ENCODE data around the gene DBT. TPM values are rescaled to one million over a fixed set of nuclear protein-coding genes. Genes with fewer than 3 reads are reported as not detected.

DBT gene
- total and polyA plus RNA-seq, 2 experiments from 2014 or later: 5.3 to 6.4 TPM

GRCh38 chr1:100184536-100184935, 65.1 kb downstream of the DBT start:
- Histone ChIP-seq H3K9ac (no peak overlapping the region), H3K27ac (no peak overlapping the region), H3K79me2 (ENCODE audit: insufficient read depth) (no peaks in the 10 kb centered on the region), H3K9me2 (ENCODE audit: insufficient read depth) (no peaks in the 10 kb centered on the region), H2AFZ (no peak overlapping the region), H3K36me3 (ENCODE audit: low read depth) (no peaks in the 10 kb centered on the region), H3K27me3 (replicated peaks; ENCODE audit: insufficient read depth) (no peaks in the 10 kb centered on the region), H3F3A (ENCODE audit: insufficient read depth) (no peaks in the 10 kb centered on the region), H3K4me2 (ENCODE audit: unreplicated experiment) (no peak overlapping the region), H3K4me3 (no peak overlapping the region), H3K9me3 (ENCODE audit: low read depth) (no peaks in the 10 kb centered on the region), H3K4me1 (ENCODE audit: insufficient read depth) (peaks cover 9% of the 10 kb centered on the region; the same call in 1 of the 2 replicates), H4K20me1 (ENCODE audit: insufficient read depth) (no peaks in the 10 kb centered on the region)
- 41 to 57% methylated on average over 1 of the region's 1 CpG for WGBS, 2 experiments (ENCODE audit: low coverage in 1 of 2, low lambda C conversion rate in 2 of 2, missing lambda C conversion rate in 2 of 2)
- in situ Hi-C loops (cut with MboI): no loop called here
- no peak for DNase-seq
- TF ChIP-seq EZH2phosphoT487 (IDR thresholded peaks at IDR 0.05; ENCODE audit: insufficient read depth, low read depth) (no peak), EZH2 (IDR thresholded peaks at IDR 0.05; ENCODE audit: insufficient read depth, poor library complexity, severe bottlenecking) (no peak)

DNA sequence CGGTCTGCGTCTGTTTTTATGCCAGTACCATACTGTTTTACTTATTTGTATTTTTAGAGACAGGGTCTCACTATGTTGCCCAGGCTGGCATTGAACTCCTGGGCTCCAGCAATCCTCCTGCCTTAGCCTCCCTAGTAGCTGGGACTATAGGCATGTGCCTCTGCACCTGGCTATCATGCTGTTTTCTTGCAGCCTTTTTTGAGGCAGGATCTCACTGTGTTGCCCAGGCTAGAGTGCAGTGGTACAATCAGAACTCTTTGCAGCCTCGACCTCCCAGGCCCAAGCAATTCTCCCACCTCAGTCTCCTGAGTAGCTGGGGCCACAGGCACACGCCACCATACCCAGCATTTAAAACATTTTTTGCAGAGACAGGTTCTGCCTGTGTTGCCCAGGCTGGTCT, 66.3 kb downstream of the DBT start:
- H3K4me2 ChIP-seq (ENCODE audit: unreplicated experiment): no peak overlapping the region
- no peak overlapping the region for H3K9ac ChIP-seq
- H3K9me3 ChIP-seq (ENCODE audit: low read depth): no peaks in the 10 kb centered on the region
- no peaks in the 10 kb centered on the region for H3F3A ChIP-seq (ENCODE audit: insufficient read depth)
- no peak overlapping the region for H2AFZ ChIP-seq
- no peak overlapping the region for H3K4me3 ChIP-seq
- no peaks in the 10 kb centered on the region for H3K4me1 ChIP-seq (ENCODE audit: insufficient read depth)
- H3K36me3 ChIP-seq (ENCODE audit: low read depth): no peaks in the 10 kb centered on the region
- 89 to 97% methylated on average over 4 of the region's 4 CpGs for WGBS, 2 experiments (ENCODE audit: low coverage in 1 of 2, low lambda C conversion rate in 2 of 2, missing lambda C conversion rate in 2 of 2)
- no peak for DNase-seq
- H3K79me2 ChIP-seq (ENCODE audit: insufficient read depth): no peaks in the 10 kb centered on the region
- in situ Hi-C loops (cut with MboI): no loop called here
- no peak overlapping the region for H3K27ac ChIP-seq
- H4K20me1 ChIP-seq (ENCODE audit: insufficient read depth): no peaks in the 10 kb centered on the region
- H3K27me3 ChIP-seq (replicated peaks; ENCODE audit: insufficient read depth): no peaks in the 10 kb centered on the region
- no peaks in the 10 kb centered on the region for H3K9me2 ChIP-seq (ENCODE audit: insufficient read depth)
- TF ChIP-seq EZH2 (IDR thresholded peaks at IDR 0.05; ENCODE audit: insufficient read depth, poor library complexity, severe bottlenecking): no peak
- TF ChIP-seq EZH2phosphoT487 (IDR thresholded peaks at IDR 0.05; ENCODE audit: insufficient read depth, low read depth): no peak

DNA sequence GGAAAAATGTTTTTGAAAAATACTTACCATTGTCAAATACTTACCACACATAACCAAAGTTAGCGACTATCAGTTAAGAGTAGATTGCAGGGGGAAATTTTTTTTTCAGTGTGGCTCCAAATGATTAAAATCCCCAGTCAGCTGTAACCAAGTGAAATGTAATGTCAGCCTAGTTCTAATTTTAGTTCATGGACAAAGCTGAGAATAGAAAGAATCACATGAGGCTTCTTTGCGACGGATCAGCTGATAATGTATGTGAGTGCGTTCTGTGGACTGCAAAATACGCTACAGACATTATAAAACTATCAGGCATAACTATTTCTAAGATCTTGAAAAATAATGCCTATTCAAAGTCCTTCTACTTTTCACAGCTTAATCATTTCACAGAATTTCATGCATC, 71.5 kb downstream of the DBT start, which contains the start of gene LRRC39:
Gene LRRC39 (minus strand): TSS at position 166 of the 400 bp plus-strand sequence. CDS start 9,740 bp downstream, outside the sequence.
- no peaks in the 10 kb centered on the region for H3K36me3 ChIP-seq (ENCODE audit: low read depth)
- no peaks in the 10 kb centered on the region for H3K4me1 ChIP-seq (ENCODE audit: insufficient read depth)
- no peaks in the 10 kb centered on the region for H3K9me2 ChIP-seq (ENCODE audit: insufficient read depth)
- WGBS, 2 experiments (ENCODE audit: low coverage in 1 of 2, low lambda C conversion rate in 2 of 2, missing lambda C conversion rate in 2 of 2): 75 to 77% methylated on average over 5 of the region's 5 CpGs
- no peak within 1 kb of the TSS for H3K27ac ChIP-seq
- H3K4me2 ChIP-seq (ENCODE audit: unreplicated experiment): no peak within 1 kb of the TSS
- no peaks in the 10 kb centered on the region for H3K27me3 ChIP-seq (replicated peaks; ENCODE audit: insufficient read depth)
- no peaks in the 10 kb centered on the region for H4K20me1 ChIP-seq (ENCODE audit: insufficient read depth)
- no peak within 1 kb of the TSS for H3K9ac ChIP-seq
- H3K4me3 ChIP-seq: no peak within 1 kb of the TSS
- no peak for DNase-seq
- no peaks in the 10 kb centered on the region for H3K9me3 ChIP-seq (ENCODE audit: low read depth)
- no peak within 1 kb of the TSS for H2AFZ ChIP-seq
- no peaks in the 10 kb centered on the region for H3F3A ChIP-seq (ENCODE audit: insufficient read depth)
- TF ChIP-seq EZH2 (IDR thresholded peaks at IDR 0.05; ENCODE audit: insufficient read depth, poor library complexity, severe bottlenecking) (no peak), EZH2phosphoT487 (IDR thresholded peaks at IDR 0.05; ENCODE audit: insufficient read depth, low read depth) (no peak)
- H3K79me2 ChIP-seq (ENCODE audit: insufficient read depth): no peaks in the 10 kb centered on the region
- in situ Hi-C loops (cut with MboI): no loop called here

GRCh38 chr1:100177295-100178041, 72.2 kb downstream of the DBT start:
- Histone ChIP-seq H2AFZ (no peak overlapping the region), H3K36me3 (ENCODE audit: low read depth) (no peaks in the 10 kb centered on the region), H3K4me2 (ENCODE audit: unreplicated experiment) (no peak overlapping the region), H4K20me1 (ENCODE audit: insufficient read depth) (no peaks in the 10 kb centered on the region), H3K27ac (no peak overlapping the region), H3K9me3 (ENCODE audit: low read depth) (no peaks in the 10 kb centered on the region), H3K9me2 (ENCODE audit: insufficient read depth) (no peaks in the 10 kb centered on the region), H3K4me1 (ENCODE audit: insufficient read depth) (no peaks in the 10 kb centered on the region), H3F3A (ENCODE audit: insufficient read depth) (no peaks in the 10 kb centered on the region), H3K9ac (no peak overlapping the region), H3K79me2 (ENCODE audit: insufficient read depth) (no peaks in the 10 kb centered on the region), H3K4me3 (no peak overlapping the region), H3K27me3 (replicated peaks; ENCODE audit: insufficient read depth) (no peaks in the 10 kb centered on the region)
- no peak for DNase-seq
- in situ Hi-C loops (cut with MboI): no loop called here
- 92 to 97% methylated on average over 4 of the region's 4 CpGs for WGBS, 2 experiments (ENCODE audit: low coverage in 1 of 2, low lambda C conversion rate in 2 of 2, missing lambda C conversion rate in 2 of 2)
- TF ChIP-seq EZH2 (IDR thresholded peaks at IDR 0.05; ENCODE audit: insufficient read depth, poor library complexity, severe bottlenecking) (no peak), EZH2phosphoT487 (IDR thresholded peaks at IDR 0.05; ENCODE audit: insufficient read depth, low read depth) (no peak)

Measured in GM23248 (cell line).